NCI-H460 (cell line): ENCODE data around the gene GAS2L1. TPM values are rescaled to one million over a fixed set of nuclear protein-coding genes. Genes with fewer than 3 reads are reported as not detected.

Experiments used
- DNase-seq: peaks from one replicate; pipeline ENCODE4 v3.0.0-alpha.2; 2016; ENCODE audit warnings: low read depth; ENCODE audit errors: extremely low read depth
- total RNA-seq: library from RNA; depleted of rRNA; stranded (reverse); fragments of >200 nt; shearing (Covaris generic); gene quantifications from 2 replicates; pipeline ENCODE4 v1.2.3, GENCODE V29; 2014

The GAS2L1 gene
- total RNA-seq, 1 experiment from 2014 or later: 10.2 TPM

GRCh38 chr22:29308148-29308790, 1.8 kb downstream of the GAS2L1 start:
- no peak for DNase-seq

- no peak for DNase-seq
Measured at GRCh38 chr22:29308791-29309262, 2.4 kb downstream of the GAS2L1 start.

GRCh38 chr22:29309332-29310064, 3.0 kb downstream of the GAS2L1 start:
- DNase-seq: no peak

GRCh38 chr22:29310065-29310862, 3.8 kb downstream of the GAS2L1 start:
- DNase-seq: no peak

DNA sequence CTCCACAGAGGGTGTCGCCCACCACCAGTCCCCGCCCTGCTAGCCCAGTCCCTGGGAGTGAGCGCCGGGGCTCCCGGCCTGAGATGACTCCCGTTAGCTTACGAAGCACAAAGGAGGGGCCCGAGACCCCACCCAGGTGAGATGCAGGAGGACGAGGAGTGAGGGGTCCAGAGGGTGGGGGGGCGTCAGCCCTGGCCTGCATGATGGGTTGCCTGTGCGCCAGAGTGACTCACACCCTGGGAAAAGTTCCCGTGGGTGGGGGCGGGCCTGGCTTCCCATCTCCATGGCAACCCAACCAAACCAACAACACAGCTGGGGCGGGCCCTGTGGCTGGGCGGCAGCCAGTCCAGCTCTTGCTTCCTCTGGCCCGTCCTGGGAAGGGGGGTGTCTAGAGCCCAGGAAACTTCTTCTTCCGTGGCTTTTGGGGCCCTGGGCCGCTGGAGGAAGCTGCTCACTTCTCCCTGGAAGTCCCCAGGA, 4.5 kb downstream of the GAS2L1 start:
- peak; percentile 73 for DNase-seq

DNA sequence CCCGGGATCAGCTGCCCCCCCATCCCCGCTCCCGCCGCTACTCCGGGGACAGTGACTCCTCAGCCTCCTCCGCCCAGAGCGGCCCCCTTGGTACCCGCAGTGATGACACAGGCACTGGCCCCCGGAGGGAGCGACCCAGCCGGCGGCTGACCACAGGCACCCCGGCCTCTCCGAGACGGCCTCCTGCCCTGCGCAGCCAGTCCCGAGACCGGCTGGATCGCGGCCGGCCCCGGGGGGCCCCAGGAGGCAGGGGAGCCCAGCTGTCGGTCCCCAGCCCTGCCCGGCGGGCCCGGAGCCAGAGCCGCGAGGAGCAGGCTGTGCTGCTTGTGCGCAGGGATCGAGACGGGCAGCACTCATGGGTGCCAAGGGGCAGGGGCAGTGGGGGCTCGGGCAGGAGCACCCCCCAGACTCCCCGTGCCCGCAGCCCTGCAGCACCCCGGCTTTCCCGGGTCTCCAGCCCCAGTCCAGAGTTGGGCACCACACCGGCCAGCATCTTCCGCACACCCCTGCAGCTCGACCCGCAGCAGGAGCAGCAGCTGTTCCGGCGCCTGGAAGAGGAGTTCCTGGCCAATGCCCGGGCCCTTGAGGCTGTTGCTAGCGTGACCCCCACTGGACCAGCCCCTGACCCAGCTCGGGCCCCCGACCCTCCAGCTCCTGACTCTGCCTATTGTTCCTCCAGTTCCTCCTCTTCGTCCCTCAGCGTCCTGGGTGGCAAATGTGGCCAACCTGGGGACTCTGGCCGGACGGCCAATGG, 5.2 kb downstream of the GAS2L1 start:
- no peak for DNase-seq

DNA sequence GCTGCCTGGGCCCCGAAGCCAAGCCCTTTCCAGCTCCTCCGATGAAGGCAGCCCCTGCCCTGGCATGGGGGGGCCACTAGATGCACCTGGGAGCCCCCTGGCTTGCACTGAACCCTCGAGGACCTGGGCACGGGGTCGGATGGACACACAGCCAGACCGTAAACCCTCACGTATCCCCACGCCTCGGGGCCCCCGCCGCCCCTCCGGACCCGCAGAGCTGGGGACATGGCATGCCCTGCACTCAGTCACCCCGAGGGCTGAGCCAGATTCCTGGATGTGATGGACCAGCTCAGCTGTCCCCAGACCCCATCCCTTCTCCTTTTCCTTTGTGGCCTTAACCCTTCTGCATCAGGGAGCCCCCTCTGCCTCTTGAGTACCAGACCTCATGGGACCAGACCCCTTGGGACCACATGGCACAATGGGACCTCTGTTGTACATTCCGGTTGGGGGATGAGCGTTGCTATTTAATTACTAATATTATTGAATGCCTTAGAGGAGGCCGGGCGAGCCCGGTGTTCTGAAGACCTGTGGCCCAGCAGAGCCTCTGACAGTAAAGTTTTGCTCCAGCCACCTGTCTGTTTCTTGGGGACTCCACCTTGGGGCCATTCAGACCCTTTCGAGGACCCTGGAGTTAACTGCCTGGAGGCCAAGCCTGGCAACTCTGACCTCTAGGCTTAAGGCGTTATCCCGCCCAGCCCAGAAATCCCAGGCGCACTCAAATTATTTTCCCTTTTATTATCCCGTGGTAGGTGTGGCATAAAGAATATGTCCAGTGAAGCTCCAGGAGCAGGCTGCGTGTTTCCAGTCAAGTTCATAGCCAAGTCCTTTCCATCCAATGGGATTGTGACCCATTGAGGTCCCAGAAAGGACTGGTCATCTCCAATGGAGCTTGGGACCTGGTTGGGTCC, 6.0 kb downstream of the GAS2L1 start:
- DNase-seq: no peak

DNA sequence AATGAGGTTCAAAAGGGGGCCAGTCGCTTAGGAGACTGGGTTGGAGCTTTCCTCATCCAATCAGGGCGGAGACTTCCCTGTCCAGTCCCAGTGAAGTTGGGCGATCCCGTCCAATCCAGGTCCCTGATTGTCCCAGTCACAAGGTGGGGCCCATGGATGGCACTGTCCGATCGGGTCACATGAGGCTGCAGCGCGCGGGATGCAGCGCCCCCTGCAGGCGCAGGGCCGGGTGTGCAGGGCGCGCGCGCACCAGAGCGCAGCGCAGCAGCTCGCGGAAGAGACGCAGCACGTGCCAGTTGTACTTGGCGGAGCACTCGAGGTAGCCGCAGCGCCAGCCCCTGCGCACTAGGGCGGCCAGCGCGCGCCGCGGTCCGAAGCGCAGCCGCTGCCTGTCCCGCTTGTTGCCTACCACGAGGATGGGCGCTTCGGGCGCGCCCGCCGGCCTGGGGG, 6.7 kb downstream of the GAS2L1 start:
- DNase-seq: no peak

DNA sequence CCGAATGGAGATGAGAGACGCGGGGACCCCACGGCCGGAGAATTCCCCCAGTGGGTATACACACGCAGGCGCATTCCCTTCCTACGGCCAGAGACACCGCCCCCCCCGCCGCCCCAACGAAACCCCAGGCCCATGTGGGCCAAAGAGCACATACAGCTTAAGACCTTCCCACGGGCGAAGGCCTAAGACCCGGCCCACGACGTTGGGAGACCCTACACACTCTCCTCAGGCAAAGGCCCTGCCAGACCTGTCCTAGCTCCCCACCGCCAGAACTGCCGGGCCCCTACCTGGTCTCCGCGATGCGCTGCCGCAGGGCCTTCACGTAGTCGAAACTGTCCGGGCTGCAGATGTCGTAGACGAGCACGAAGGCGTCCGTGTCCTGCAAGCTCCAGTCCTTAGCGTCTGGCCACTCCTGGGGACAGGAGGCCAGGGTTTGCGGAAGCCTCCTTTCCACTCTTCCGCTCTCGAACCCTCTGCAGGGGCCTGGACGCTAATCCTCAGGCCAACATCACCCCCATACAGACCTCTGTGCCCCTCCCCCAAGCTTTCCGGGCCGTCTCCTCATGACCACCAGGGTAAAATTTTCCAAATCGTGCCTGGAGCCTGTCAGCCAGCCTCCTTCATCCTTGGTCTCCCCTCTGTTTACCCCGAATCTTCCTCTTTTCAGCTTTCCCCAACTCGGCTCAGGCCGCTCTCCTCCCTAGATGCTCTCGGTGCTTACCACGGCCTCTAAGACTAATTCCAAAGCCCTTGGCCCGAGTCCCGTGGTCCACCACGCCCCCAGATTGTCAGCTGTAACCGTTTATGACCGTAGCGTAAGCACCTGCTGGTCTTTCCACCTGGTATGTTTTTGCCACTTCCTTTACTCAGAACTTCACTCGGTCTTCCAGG, 7.4 kb downstream of the GAS2L1 start:
- DNase-seq: no peak

DNA sequence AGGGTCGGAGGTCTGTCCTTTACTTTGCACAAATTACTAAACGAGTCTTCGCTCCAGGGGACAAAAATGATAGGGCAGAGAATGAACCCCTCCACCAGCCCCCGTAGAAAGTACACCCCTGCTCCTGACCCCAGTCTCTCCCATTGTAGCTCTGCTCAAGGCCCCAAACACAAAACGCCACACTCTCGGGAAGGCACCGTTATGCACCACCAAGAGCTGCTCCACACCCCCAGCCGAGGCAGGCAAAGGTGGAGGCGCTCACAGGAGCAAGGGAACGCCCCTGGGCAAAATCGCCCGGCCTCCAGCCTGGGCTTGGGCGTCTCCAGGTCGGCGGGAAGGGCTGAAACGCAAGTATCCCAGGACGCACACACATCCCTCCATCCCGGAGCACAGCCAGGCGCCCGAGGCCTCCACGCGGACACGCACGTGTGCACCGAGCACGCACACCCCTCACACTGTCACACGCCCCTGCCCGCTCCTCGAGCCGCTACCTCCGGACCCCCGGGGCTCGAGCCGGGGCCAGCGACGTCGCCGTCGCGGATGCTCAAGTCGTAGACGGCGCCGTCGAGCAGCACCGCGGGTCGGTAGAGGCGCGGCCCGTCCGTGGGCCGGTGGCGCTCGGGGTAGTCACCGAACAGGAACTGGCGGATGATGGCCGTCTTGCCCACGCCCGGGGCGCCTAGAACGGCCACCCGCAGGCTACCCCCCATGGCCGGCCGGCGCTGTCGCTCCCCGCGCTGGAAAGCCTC, 8.3 kb downstream of the GAS2L1 start:
- DNase-seq: no peak

- DNase-seq: no peak
Measured at GRCh38 chr22:29315286-29316140, 9.1 kb downstream of the GAS2L1 start, which contains the start of gene RASL10A. Gene RASL10A, minus strand, starts transcription at chr22:29315697. Its CDS starts 451 bp downstream, at chr22:29315246.

- no peak for DNase-seq
Measured at GRCh38 chr22:29316141-29316828, 9.8 kb downstream of the GAS2L1 start.

DNA sequence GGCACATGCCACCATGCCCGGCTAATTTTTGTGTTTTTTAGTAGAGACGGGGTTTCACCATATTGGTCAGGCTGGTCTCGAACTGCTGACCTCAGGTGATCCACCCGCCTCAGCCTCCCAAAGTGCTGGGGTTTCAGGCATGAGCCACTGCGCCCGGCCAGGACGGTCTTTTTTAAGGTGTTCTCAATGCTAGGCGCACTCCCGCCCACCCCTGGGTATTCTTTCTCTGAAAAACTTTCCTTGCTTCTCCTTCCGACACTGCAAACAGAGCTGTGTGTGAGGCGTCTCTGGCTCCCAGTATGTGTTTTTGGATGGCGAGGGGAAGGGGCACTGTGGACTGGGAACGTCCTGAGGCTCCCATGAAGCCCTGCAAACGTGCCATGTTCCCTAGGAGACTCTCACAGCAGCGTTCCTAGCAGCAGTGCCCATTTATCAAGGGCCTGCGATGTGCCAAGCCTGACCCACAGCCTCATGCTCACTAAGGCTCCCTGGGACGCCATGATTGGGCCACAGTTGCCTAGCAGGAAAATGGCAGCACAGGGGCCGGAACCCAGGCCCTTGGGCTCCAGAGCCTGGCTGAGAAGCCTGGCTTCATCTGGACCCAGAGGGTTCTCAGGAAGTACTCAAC, 11.5 kb downstream of the GAS2L1 start:
- no peak for DNase-seq

GRCh38 chr22:29319072-29319471, 12.6 kb downstream of the GAS2L1 start:
- no peak for DNase-seq

- DNase-seq: no peak
Measured at GRCh38 chr22:29320546-29320945, 14.1 kb downstream of the GAS2L1 start.

- DNase-seq: no peak
Measured at GRCh38 chr22:29323641-29324040, 17.2 kb downstream of the GAS2L1 start.
